ENCODE measurements around the gene ZBTB47.

Gene ZBTB47

GRCh38 chr3:42673082-42673481 lies 19.6 kb downstream of the ZBTB47 start:
- no peaks in the 10 kb centered on the region for H3F3A ChIP-seq (ENCODE audit: low read depth)
- no peaks in the 10 kb centered on the region for H4K20me1 ChIP-seq (ENCODE audit: insufficient read depth, low read length, poor library complexity, severe bottlenecking)
- TF ChIP-seq EZH2phosphoT487 (IDR thresholded peaks at IDR 0.05; ENCODE audit: borderline replicate concordance): no peak
- TF ChIP-seq, protein P1, sequence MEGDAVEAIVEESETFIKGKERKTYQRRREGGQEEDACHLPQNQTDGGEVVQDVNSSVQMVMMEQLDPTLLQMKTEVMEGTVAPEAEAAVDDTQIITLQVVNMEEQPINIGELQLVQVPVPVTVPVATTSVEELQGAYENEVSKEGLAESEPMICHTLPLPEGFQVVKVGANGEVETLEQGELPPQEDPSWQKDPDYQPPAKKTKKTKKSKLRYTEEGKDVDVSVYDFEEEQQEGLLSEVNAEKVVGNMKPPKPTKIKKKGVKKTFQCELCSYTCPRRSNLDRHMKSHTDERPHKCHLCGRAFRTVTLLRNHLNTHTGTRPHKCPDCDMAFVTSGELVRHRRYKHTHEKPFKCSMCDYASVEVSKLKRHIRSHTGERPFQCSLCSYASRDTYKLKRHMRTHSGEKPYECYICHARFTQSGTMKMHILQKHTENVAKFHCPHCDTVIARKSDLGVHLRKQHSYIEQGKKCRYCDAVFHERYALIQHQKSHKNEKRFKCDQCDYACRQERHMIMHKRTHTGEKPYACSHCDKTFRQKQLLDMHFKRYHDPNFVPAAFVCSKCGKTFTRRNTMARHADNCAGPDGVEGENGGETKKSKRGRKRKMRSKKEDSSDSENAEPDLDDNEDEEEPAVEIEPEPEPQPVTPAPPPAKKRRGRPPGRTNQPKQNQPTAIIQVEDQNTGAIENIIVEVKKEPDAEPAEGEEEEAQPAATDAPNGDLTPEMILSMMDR (conservative IDR thresholded peaks at IDR 0.05; ENCODE audit: low read length): no peak
- H3K4me3 ChIP-seq (ENCODE audit: low read length, poor library complexity, severe bottlenecking): no peak overlapping the region
- no peaks in the 10 kb centered on the region for H3K9me3 ChIP-seq (ENCODE audit: insufficient read depth, low read depth, low read length)
- H3K79me2 ChIP-seq (ENCODE audit: insufficient read depth, low read length): no peaks in the 10 kb centered on the region
- H3K4me2 ChIP-seq (ENCODE audit: low read depth, low read length, poor library complexity, severe bottlenecking): no peak overlapping the region
- no peak overlapping the region for H3K9ac ChIP-seq (ENCODE audit: low read depth, low read length, poor library complexity, severe bottlenecking)
- no peaks in the 10 kb centered on the region for H3K9me2 ChIP-seq (replicated peaks; ENCODE audit: low read depth, low read length)
- H2AFZ ChIP-seq (ENCODE audit: low read length): no peak overlapping the region
- H3K36me3 ChIP-seq (ENCODE audit: insufficient read depth, low read length): no peaks in the 10 kb centered on the region
- H3K4me1 ChIP-seq (ENCODE audit: insufficient read depth, low read length, poor library complexity, severe bottlenecking): no peaks in the 10 kb centered on the region
- H3K27me3 ChIP-seq (ENCODE audit: insufficient read depth, low read length, poor library complexity, severe bottlenecking): no peaks in the 10 kb centered on the region

GRCh38 chr3:42674146-42674545 lies 20.6 kb downstream of the ZBTB47 start:
- no peak for TF ChIP-seq EZH2phosphoT487 (IDR thresholded peaks at IDR 0.05; ENCODE audit: borderline replicate concordance)
- TF ChIP-seq, protein P1 (conservative IDR thresholded peaks at IDR 0.05; ENCODE audit: low read length): no peak
- no peak overlapping the region for H3K4me2 ChIP-seq (ENCODE audit: low read depth, low read length, poor library complexity, severe bottlenecking)
- H3K9me3 ChIP-seq (ENCODE audit: insufficient read depth, low read depth, low read length): no peaks in the 10 kb centered on the region
- no peaks in the 10 kb centered on the region for H3K36me3 ChIP-seq (ENCODE audit: insufficient read depth, low read length)
- H3K79me2 ChIP-seq (ENCODE audit: insufficient read depth, low read length): no peaks in the 10 kb centered on the region
- no peaks in the 10 kb centered on the region for H3F3A ChIP-seq (ENCODE audit: low read depth)
- H3K9ac ChIP-seq (ENCODE audit: low read depth, low read length, poor library complexity, severe bottlenecking): no peak overlapping the region
- H4K20me1 ChIP-seq (ENCODE audit: insufficient read depth, low read length, poor library complexity, severe bottlenecking): no peaks in the 10 kb centered on the region
- H3K9me2 ChIP-seq (replicated peaks; ENCODE audit: low read depth, low read length): no peaks in the 10 kb centered on the region
- no peak overlapping the region for H2AFZ ChIP-seq (ENCODE audit: low read length)
- H3K4me1 ChIP-seq (ENCODE audit: insufficient read depth, low read length, poor library complexity, severe bottlenecking): no peaks in the 10 kb centered on the region
- no peak overlapping the region for H3K4me3 ChIP-seq (ENCODE audit: low read length, poor library complexity, severe bottlenecking)
- H3K27me3 ChIP-seq (ENCODE audit: insufficient read depth, low read length, poor library complexity, severe bottlenecking): no peaks in the 10 kb centered on the region

GRCh38 chr3:42675909-42676308 lies 22.4 kb downstream of the ZBTB47 start:
- no peaks in the 10 kb centered on the region for H3K9me2 ChIP-seq (replicated peaks; ENCODE audit: low read depth, low read length)
- no peaks in the 10 kb centered on the region for H3K36me3 ChIP-seq (ENCODE audit: insufficient read depth, low read length)
- H3K9me3 ChIP-seq (ENCODE audit: insufficient read depth, low read depth, low read length): no peaks in the 10 kb centered on the region
- no peaks in the 10 kb centered on the region for H3F3A ChIP-seq (ENCODE audit: low read depth)
- no peak overlapping the region for H3K4me2 ChIP-seq (ENCODE audit: low read depth, low read length, poor library complexity, severe bottlenecking)
- TF ChIP-seq, protein P1 (conservative IDR thresholded peaks at IDR 0.05; ENCODE audit: low read length): no peak
- no peak for TF ChIP-seq EZH2phosphoT487 (IDR thresholded peaks at IDR 0.05; ENCODE audit: borderline replicate concordance)
- H4K20me1 ChIP-seq (ENCODE audit: insufficient read depth, low read length, poor library complexity, severe bottlenecking): no peaks in the 10 kb centered on the region
- no peak overlapping the region for H2AFZ ChIP-seq (ENCODE audit: low read length)
- H3K27me3 ChIP-seq (ENCODE audit: insufficient read depth, low read length, poor library complexity, severe bottlenecking): no peaks in the 10 kb centered on the region
- H3K4me3 ChIP-seq (ENCODE audit: low read length, poor library complexity, severe bottlenecking): no peak overlapping the region
- no peak overlapping the region for H3K9ac ChIP-seq (ENCODE audit: low read depth, low read length, poor library complexity, severe bottlenecking)
- H3K4me1 ChIP-seq (ENCODE audit: insufficient read depth, low read length, poor library complexity, severe bottlenecking): no peaks in the 10 kb centered on the region
- H3K79me2 ChIP-seq (ENCODE audit: insufficient read depth, low read length): no peaks in the 10 kb centered on the region

All from Loucy (cell line).